Prostate gland (tissue), 2 donors: Measurements from ENCODE around the gene UNC13B. TPM values are rescaled to one million over a fixed set of nuclear protein-coding genes. Genes with fewer than 3 reads are reported as not detected.

Source experiments
- DNase-seq: peaks from one replicate; pipeline ENCODE4 v3.0.0-alpha.2; 2019; ENCODE audit warnings: low spot score
- H3K27ac ChIP-seq, 2 donors: fragments of 200-600 bp; sonication (generic); 2 replicates each; pipeline ENCODE4 v1.5.1; 2017 to 2019
- H3K27me3 ChIP-seq: fragments of 200-600 bp; sonication (generic); replicated peaks from 2 replicates; pipeline ENCODE4 v1.5.1; 2019; ENCODE audit not compliant: insufficient read depth
- H3K36me3 ChIP-seq, 2 donors: fragments of 200-600 bp; sonication (generic); 1 replicate in 1 of 2; 2 replicates in 1 of 2; pipeline versions ENCODE4 v1.5.1 to v1.8.1; 2017 to 2019
- H3K4me1 ChIP-seq: fragments of 200-600 bp; sonication (generic); replicated peaks from 2 replicates; pipeline ENCODE4 v1.5.1; 2019
- H3K4me3 ChIP-seq, 2 donors: fragments of 200-600 bp; sonication (generic); 2 replicates each; pipeline ENCODE4 v1.5.1; 2017 to 2019
- H3K9me3 ChIP-seq: fragments of 200-600 bp; sonication (generic); 2 replicates; pipeline ENCODE4 v1.5.1; 2017
- CTCF ChIP-seq, 4 experiments: fragments of 200-600 bp in 2 of 4; fragments of 450-650 bp in 2 of 4; sonication (generic) in 2 of 4; IDR thresholded peaks; 1 replicate in 3 of 4; 2 replicates in 1 of 4; pipeline ENCODE4 v1.5.1; 2016 to 2019; ENCODE audit warnings: antibody characterized with exemption in 4 of 4, mild to moderate bottlenecking in 2 of 4, moderate library complexity in 2 of 4
- POLR2A ChIP-seq: fragments of 450-650 bp; IDR thresholded peaks from one replicate; pipeline ENCODE4 v1.6.1; 2016; ENCODE audit warnings: antibody characterized with exemption, mild to moderate bottlenecking
- POLR2AphosphoS5 ChIP-seq: sonication (generic); formaldehyde crosslinking; IDR thresholded peaks from one replicate; pipeline ENCODE4 v1.6.1; 2017; ENCODE audit warnings: antibody characterized with exemption
- WGBS: methylation state at CpG from one replicate; pipeline ENCODE4 v1.1.5; 2018; 5-methylcytosine and 5-hydroxymethylcytosine counted together
- intact Hi-C: fragments of 100-400 bp; cut with DNase I; formaldehyde crosslinking; loops from one replicate; pipeline ENCODE4 v1.14.2; 2022
- total RNA-seq, 2 donors: library from RNA; depleted of rRNA; stranded (reverse); fragments of >200 nt; gene quantifications; one replicate each; pipeline ENCODE4 v1.1.0, GENCODE V29; 2016

UNC13B gene
- total RNA-seq, 2 donors from 2014 or later, result 63.8 to 140 TPM

DNA sequence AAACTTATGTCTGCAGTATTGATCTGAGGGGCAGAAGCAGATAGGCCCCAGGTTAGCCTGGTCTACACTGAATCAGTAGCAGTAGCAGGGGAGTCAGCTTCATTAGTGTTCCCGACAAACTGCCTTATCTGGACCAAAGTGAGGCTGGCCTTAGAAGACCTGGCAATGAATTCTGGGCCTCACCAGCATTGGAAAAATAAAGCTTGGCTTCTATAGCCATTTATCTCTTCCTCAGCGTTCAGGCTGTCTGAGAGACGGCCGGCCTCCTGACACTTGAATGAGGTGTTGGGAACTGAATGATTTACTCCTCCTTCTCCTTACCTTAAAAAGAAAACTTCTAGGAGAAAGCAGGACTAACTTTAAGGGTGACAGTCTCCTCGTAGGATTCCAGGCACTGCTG is 186.3 kb downstream of the UNC13B start:
- H3K27ac ChIP-seq, result no peak overlapping the region
- H3K27me3 ChIP-seq, result no peaks in the 10 kb centered on the region
- H3K36me3 ChIP-seq, result no peaks in the 10 kb centered on the region
- TF ChIP-seq POLR2AphosphoS5 (no peak), POLR2A (no peak), CTCF (IDR thresholded peaks at IDR 0.05) (no peak)
- 89% methylated on average over 5 of the region's 5 CpGs for WGBS
- H3K9me3 ChIP-seq, result no peaks in the 10 kb centered on the region
- intact Hi-C loops, result no loop called here
- no peak for DNase-seq
- no peak overlapping the region for H3K4me3 ChIP-seq
- H3K4me1 ChIP-seq, result no peaks in the 10 kb centered on the region

- Histone ChIP-seq H3K27ac (peak overlapping the region; percentile 41 to 43), H3K4me1 (no peaks in the 10 kb centered on the region), H3K9me3 (no peaks in the 10 kb centered on the region), H3K36me3 (no peaks in the 10 kb centered on the region), H3K27me3 (no peaks in the 10 kb centered on the region), H3K4me3 (no peak overlapping the region)
- TF ChIP-seq POLR2AphosphoS5 (peak; percentile 39), POLR2A (no peak)
- 39% methylated on average over 3 of the region's 3 CpGs for WGBS
- DNase-seq, result peak; percentile 58
- intact Hi-C loops, result no loop called here
Observed at GRCh38 chr9:35349287-35349990, 187.6 kb downstream of the UNC13B start.

- Histone ChIP-seq H3K27ac (peak overlapping the region in 1 of 2 donors; percentile 43), H3K4me1 (no peaks in the 10 kb centered on the region), H3K4me3 (no peak overlapping the region), H3K27me3 (no peaks in the 10 kb centered on the region), H3K9me3 (no peaks in the 10 kb centered on the region), H3K36me3 (no peaks in the 10 kb centered on the region)
- intact Hi-C loops, result no loop called here
- no peak for DNase-seq
- TF ChIP-seq CTCF (IDR thresholded peaks at IDR 0.05) (no peak), POLR2AphosphoS5 (no peak), POLR2A (no peak)
- 94% methylated on average over 1 of the region's 1 CpG for WGBS
Observed at GRCh38 chr9:35350212-35350611, 188.4 kb downstream of the UNC13B start.

- TF ChIP-seq CTCF (IDR thresholded peaks at IDR 0.05), result no peak
- TF ChIP-seq POLR2AphosphoS5, result peak; percentile 60
- DNase-seq, result no peak
- H3K27me3 ChIP-seq, result no peaks in the 10 kb centered on the region
- no peak overlapping the region for H3K4me3 ChIP-seq
- H3K27ac ChIP-seq, result peak overlapping the region; percentile 12 to 43
- no peaks in the 10 kb centered on the region for H3K36me3 ChIP-seq
- H3K4me1 ChIP-seq, result no peaks in the 10 kb centered on the region
- 59% methylated on average over 3 of the region's 3 CpGs for WGBS
- intact Hi-C loops, result no loop called here
- no peaks in the 10 kb centered on the region for H3K9me3 ChIP-seq
Observed at GRCh38 chr9:35350827-35351549, 189.2 kb downstream of the UNC13B start.

- TF ChIP-seq CTCF (IDR thresholded peaks at IDR 0.05), result no peak
- TF ChIP-seq POLR2A, result no peak
- TF ChIP-seq POLR2AphosphoS5, result no peak
- Histone ChIP-seq H3K27ac (no peak overlapping the region), H3K27me3 (no peaks in the 10 kb centered on the region), H3K4me3 (no peak overlapping the region), H3K9me3 (no peaks in the 10 kb centered on the region), H3K36me3 (no peaks in the 10 kb centered on the region), H3K4me1 (no peaks in the 10 kb centered on the region)
- 72% methylated on average over 3 of the region's 3 CpGs for WGBS
- intact Hi-C loops, result no loop called here
- no peak for DNase-seq
Observed at GRCh38 chr9:35353731-35354365, 192.0 kb downstream of the UNC13B start.
